HepG2 (cell line): ENCODE data around the gene ZFP36. TPM values are rescaled to one million over a fixed set of nuclear protein-coding genes. Genes with fewer than 3 reads are reported as not detected.

ENCODE experiments used
- ARNT ChIP-seq: fragments of 450-650 bp; IDR thresholded peaks from 2 replicates; pipeline ENCODE4 v1.6.1; 2017
- DMAP1 ChIP-seq: IDR thresholded peaks from 2 replicates; pipeline ENCODE4 v1.6.1; 2016
- FOXJ3 ChIP-seq: sonication (generic); formaldehyde crosslinking; IDR thresholded peaks from 2 replicates; pipeline ENCODE4 v1.4.0; 2020; ENCODE audit warnings: missing genetic modification reagents, mild to moderate bottlenecking, borderline replicate concordance
- FUBP1 ChIP-seq: sonication (generic); formaldehyde crosslinking; IDR thresholded peaks from 2 replicates; pipeline ENCODE4 v1.5.1; 2020; ENCODE audit warnings: missing genetic modification reagents, mild to moderate bottlenecking, borderline replicate concordance
- KDM1A ChIP-seq: IDR thresholded peaks from 2 replicates; pipeline ENCODE4 v1.6.1; 2016; ENCODE audit warnings: missing compliant biosample characterization
- MAX ChIP-seq: IDR thresholded peaks from 2 replicates; pipeline ENCODE4 v1.6.1; 2012; ENCODE audit warnings: inconsistent platforms
- NFE2L2 ChIP-seq: fragments of 150-350 bp; IDR thresholded peaks from 2 replicates; pipeline ENCODE4 v1.6.1; 2014; ENCODE audit warnings: low read length
- ONECUT2 ChIP-seq: sonication (generic); formaldehyde crosslinking; IDR thresholded peaks from 2 replicates; pipeline ENCODE4 v1.4.0; 2020; ENCODE audit warnings: missing genetic modification reagents
- SIX4 ChIP-seq: sonication (generic); formaldehyde crosslinking; IDR thresholded peaks from 2 replicates; pipeline ENCODE4 v1.4.0; 2020; ENCODE audit warnings: missing genetic modification reagents
- ZBTB21 ChIP-seq: sonication (generic); formaldehyde crosslinking; IDR thresholded peaks from 2 replicates; pipeline ENCODE4 v1.4.0; 2020; ENCODE audit warnings: missing genetic modification reagents
- ZFP91 ChIP-seq: sonication (generic); formaldehyde crosslinking; IDR thresholded peaks from 2 replicates; pipeline ENCODE4 v1.9.0; 2022; ENCODE audit warnings: missing genetic modification reagents, mild to moderate bottlenecking, borderline replicate concordance
- ZNF101 ChIP-seq: sonication (generic); formaldehyde crosslinking; IDR thresholded peaks from 2 replicates; pipeline ENCODE4 v1.4.0; 2020; ENCODE audit warnings: mild to moderate bottlenecking, low read depth, missing genetic modification reagents, borderline replicate concordance
- ZNF609 ChIP-seq: sonication (generic); formaldehyde crosslinking; IDR thresholded peaks from 2 replicates; pipeline ENCODE4 v1.4.0; 2020; ENCODE audit warnings: mild to moderate bottlenecking, missing genetic modification reagents, borderline replicate concordance
- ZSCAN29 ChIP-seq: sonication (generic); formaldehyde crosslinking; conservative IDR thresholded peaks from 2 replicates; pipeline ENCODE4 v1.4.0; 2020; ENCODE audit warnings: mild to moderate bottlenecking, missing genetic modification reagents
- polyA plus RNA-seq, 8 experiments: library from polyadenylated mRNA; depleted of rRNA in 3 of 8; stranded (reverse) in 7 of 8; unstranded in 1 of 8; fragments of >200 nt; fragmentation: Illumina TruSeq in 4 of 8; extraction: Trizol in 4 of 8; gene quantifications; 2 replicates each; pipeline versions ENCODE4 v1.2.1 to v1.2.3, GENCODE V29; 2011 to 2016; ENCODE audit warnings: low read depth in 4 of 8, missing spikeins in 1 of 8, mixed read lengths in 1 of 8; ENCODE audit not compliant: insufficient read depth in 1 of 8
- total RNA-seq, 5 experiments: library from RNA; depleted of rRNA; stranded (reverse); fragments of >200 nt; fragmentation: Illumina TruSeq; extraction: Trizol; gene quantifications; 2 replicates each; pipeline ENCODE4 v1.2.3, GENCODE V29; 2016; ENCODE audit warnings: low read depth in 1 of 5
- TF ChIP-seq, protein P1 (sequence below): sonication (generic); formaldehyde crosslinking; IDR thresholded peaks from 2 replicates; pipeline ENCODE4 v1.4.0; 2020; ENCODE audit warnings: missing genetic modification reagents
- TF ChIP-seq, protein P2 (sequence below): sonication (generic); formaldehyde crosslinking; IDR thresholded peaks from 2 replicates; pipeline ENCODE4 v1.8.0; 2022; ENCODE audit warnings: mild to moderate bottlenecking, missing genetic modification reagents, moderate library complexity
- TF ChIP-seq, protein P3 (sequence below): sonication (generic); formaldehyde crosslinking; IDR thresholded peaks from 2 replicates; pipeline ENCODE4 v1.5.0; 2020; ENCODE audit warnings: missing genetic modification reagents

The ZFP36 gene
- total and polyA plus RNA-seq, 2 of the 13 experiments (the other 11 are each of a cell fraction or from before 2014, with no cell fraction given) = 1.4 to 1.7 TPM

DNA sequence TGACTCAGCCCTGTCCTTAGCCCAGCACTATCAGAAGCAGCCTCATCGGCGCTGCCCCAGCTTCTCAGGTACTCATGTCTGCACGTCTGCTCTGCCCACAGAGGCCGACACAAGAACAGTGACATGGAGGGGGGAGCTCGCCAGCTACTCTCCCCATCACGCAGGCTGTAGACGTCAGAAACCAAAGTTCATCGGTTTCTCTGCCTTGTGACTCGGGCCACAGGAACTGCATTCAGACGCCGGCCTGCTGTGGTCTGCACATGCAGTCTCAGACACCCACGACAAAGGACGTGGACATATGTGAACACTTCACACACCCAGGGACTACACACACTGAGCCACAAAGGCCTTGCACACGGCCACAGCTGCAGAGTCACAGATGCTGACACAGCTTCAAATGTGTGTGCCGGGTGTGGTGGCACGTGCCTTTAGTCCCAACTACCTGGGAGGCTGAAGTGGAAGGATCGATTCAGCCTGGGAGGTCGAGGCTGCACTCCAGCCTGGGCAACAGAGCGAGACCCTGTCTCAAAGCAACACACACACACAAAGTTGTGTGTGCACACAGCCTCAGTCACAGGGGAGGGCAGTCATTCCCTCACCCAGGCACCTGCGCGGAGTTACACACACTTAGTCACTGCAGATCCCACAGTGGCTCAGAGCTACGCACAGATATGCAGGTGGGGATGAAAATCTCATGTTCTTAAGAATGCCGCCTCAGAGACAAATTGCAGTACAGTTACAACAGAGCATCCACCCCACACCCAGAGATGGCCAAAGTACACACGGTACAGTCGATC, 4.9 kb upstream of the ZFP36 start (continued):
- peak; percentile 93 for TF ChIP-seq ZFP91 (CRISPR knock-in tag)
- TF ChIP-seq SIX4 (CRISPR knock-in tag) = peak; percentile 25; the same call in 1 of the 2 replicates
- peak; percentile 82; the same call in 1 of the 2 replicates for TF ChIP-seq DMAP1 (CRISPR knock-in tag)
- TF ChIP-seq ZNF101 (CRISPR knock-in tag) = peak; percentile 66; the same call in 1 of the 2 replicates
- TF ChIP-seq KDM1A (CRISPR knock-in tag) = peak; percentile 44; the same call in 1 of the 2 replicates
- no peak for TF ChIP-seq FUBP1 (CRISPR knock-in tag)
- TF ChIP-seq ZSCAN29 (CRISPR knock-in tag) = peak; percentile 82
- TF ChIP-seq, protein P1, sequence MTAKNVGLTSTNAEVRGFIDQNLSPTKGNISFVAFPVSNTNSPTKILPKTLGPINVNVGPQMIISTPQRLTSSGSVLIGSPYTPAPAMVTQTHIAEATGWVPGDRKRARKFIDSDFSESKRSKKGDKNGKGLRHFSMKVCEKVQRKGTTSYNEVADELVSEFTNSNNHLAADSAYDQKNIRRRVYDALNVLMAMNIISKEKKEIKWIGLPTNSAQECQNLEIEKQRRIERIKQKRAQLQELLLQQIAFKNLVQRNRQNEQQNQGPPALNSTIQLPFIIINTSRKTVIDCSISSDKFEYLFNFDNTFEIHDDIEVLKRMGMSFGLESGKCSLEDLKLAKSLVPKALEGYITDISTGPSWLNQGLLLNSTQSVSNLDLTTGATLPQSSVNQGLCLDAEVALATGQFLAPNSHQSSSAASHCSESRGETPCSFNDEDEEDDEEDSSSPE (CRISPR knock-in tag) = peak; percentile 47; the same call in 1 of the 2 replicates
- TF ChIP-seq ARNT = no peak
- peak; percentile 94 for TF ChIP-seq MAX
- TF ChIP-seq NFE2L2 = no peak
- TF ChIP-seq, protein P2, sequence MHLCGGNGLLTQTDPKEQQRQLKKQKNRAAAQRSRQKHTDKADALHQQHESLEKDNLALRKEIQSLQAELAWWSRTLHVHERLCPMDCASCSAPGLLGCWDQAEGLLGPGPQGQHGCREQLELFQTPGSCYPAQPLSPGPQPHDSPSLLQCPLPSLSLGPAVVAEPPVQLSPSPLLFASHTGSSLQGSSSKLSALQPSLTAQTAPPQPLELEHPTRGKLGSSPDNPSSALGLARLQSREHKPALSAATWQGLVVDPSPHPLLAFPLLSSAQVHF (CRISPR knock-in tag) = no peak
- TF ChIP-seq ONECUT2 (CRISPR knock-in tag) = peak; percentile 38; the same call in 1 of the 2 replicates
- TF ChIP-seq FOXJ3 = peak; percentile 51; the same call in 1 of the 2 replicates
- TF ChIP-seq, protein P3, sequence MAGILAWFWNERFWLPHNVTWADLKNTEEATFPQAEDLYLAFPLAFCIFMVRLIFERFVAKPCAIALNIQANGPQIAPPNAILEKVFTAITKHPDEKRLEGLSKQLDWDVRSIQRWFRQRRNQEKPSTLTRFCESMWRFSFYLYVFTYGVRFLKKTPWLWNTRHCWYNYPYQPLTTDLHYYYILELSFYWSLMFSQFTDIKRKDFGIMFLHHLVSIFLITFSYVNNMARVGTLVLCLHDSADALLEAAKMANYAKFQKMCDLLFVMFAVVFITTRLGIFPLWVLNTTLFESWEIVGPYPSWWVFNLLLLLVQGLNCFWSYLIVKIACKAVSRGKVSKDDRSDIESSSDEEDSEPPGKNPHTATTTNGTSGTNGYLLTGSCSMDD (CRISPR knock-in tag) = no peak
- peak; percentile 75 for TF ChIP-seq ZBTB21 (CRISPR knock-in tag)
- peak; percentile 78; the same call in 1 of the 2 replicates for TF ChIP-seq ZNF609 (CRISPR knock-in tag)
